ENCODE data around the gene CRCP.
"Not testable (repeated sequence)": the region's sequence is repeated elsewhere in the genome, so short reads cannot be mapped to it uniquely, and the experiment has no call there.

Gene CRCP

DNA sequence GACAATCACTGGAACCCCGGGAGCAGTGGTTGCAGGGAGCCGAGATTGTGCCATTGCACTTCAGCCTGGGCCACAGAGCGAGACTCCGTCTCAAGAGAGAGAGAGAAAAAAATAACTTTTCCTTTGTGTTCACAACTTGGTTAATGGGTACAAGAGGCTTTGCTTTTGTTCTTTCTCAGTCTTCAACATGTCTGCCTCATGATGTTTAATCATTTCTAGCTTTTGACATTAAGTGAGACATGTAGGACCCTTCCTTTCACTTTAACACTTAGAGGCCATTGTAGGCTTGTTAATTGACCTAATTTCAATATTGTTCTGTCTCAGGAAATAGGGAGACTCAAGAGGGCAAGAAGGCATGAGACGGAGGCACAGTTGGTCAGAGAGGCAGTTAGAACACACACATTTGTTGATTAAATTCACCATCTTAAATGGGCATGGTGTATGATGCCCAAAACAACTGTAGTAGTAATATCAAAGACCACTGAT, 9.3 kb upstream of the CRCP start:
- DNase-seq (ENCODE audit: low read depth in 1 of 2, low spot score in 1 of 2), result no peak

DNA sequence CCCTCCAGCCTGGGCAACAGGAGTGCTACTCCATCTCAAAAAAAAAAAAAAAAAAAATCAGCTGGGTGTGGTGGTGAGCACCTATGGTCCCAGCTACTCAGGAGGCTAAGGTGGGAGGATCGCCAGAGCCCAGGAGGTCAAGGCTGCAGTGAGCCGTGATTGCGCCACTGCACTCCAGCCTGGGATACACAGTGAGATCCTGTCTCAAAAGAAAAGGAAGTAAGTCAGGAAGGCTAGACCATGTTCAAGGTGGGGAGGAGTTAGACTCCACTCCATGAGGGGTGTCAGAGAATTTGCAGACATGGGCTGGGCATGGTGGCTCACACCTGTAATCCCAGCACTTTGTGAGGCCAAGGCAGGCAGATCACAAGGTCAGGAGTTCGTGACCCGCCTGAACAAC, 6.2 kb upstream of the CRCP start:
- not testable (repeated sequence) for DNase-seq (ENCODE audit: low read depth in 1 of 2, low spot score in 1 of 2)

DNA sequence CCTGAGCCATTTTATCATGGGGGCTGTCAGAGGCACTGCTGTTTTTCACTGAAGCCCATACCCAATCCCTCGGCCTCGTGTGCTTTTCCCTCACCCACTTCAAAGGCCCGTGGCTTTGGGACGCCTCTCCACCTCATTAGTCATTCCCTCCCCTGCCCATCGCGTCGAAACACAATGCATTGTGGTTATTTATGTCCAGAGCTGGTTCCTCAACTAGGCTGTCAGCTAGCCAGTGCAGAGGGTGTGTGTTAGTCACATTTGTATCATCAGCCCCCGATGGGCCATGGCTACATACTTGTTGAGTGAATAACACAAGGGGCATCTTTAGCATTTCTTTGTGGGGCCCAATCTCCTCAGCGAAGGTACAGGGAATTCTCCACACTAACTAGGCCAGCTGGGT, 3.8 kb upstream of the CRCP start:
- no peak for DNase-seq (ENCODE audit: low read depth in 1 of 2, low spot score in 1 of 2)

DNA sequence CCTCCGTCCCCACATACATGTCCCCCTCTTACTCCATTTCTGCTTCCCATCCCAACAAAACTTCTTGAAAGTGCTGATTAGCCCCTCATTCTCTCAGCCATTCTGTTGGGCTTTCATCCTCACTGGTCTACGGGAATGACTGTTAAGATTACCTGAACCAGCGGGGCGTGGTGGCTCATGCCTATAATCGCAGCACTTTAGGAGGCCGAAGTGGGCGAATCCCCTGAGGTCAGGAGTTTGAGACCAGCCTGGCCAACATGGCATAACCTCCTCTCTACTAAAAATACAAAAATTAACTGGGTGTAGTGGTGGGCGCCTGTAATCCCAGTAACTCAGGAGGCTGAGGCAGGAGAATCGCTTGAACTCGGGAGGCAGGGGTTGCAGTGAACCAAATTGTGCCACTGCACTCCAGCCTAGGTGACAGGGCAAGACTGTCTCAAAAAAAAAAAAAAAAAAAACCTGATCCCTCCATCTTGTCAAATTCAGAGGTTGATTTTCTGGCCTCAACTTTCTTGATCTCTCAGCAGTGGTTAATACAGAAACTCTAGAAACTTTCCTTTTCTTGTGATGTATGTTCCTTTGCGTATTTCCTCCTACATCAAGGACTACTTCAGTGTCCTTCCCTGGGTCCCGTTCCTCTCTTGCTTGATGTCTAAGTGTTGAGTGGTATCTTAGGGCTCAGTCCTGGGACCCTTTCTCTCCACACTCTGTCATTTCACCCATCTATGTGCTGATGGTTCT, 2.2 kb downstream of the CRCP start:
- DNase-seq (ENCODE audit: low read depth in 1 of 2, low spot score in 1 of 2), result not testable (repeated sequence)

DNA sequence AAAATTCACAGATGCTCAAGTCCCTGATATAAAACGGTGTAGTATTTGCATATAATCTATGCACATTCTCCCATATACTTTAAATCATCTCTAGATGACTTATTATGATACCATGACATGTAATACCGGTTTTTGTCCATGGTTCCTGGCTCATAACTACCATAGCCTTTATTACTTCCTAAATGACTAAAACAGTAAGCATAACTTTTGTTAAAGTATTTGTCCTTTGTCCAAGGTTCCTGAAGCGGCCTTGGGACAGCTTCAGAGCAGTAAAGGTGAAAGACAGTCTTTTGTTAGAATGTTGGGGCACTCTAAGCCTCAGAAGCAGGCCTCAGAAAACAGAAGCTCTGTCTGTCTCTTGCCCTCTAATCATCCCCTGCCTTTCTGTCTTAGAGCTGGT, 4.0 kb downstream of the CRCP start:
- DNase-seq (ENCODE audit: low read depth in 1 of 2, low spot score in 1 of 2), result no peak

DNA sequence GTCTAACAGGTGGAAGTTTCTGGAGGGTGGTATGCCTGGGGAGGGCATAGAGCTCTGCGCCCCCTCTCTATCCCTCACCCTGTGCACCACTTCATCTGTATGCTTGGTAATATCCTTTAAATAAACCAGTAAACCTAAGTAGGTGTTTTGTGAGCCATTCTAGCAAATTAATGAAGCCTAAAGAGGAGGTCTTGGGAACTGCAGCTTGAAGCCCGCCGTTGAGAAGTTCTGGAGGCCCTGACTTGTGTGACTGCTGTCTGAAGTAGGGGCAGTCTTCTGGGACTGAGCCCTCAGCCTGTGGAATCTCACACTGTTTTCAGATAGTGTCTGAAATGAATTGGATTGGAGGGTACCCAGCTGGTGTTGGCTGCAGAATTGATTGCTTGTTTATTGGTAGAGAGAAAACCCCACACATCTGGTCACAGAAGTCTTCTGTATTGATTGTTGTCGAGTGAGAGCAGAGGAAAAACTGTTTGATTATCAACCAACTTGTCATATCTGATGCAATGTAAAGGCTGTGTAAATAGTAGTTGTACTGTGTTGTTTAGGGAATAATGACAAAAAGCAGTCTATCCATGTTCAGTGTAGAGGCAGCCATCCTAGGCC, 4.7 kb downstream of the CRCP start:
- no peak for DNase-seq (ENCODE audit: low read depth in 1 of 2, low spot score in 1 of 2)

DNA sequence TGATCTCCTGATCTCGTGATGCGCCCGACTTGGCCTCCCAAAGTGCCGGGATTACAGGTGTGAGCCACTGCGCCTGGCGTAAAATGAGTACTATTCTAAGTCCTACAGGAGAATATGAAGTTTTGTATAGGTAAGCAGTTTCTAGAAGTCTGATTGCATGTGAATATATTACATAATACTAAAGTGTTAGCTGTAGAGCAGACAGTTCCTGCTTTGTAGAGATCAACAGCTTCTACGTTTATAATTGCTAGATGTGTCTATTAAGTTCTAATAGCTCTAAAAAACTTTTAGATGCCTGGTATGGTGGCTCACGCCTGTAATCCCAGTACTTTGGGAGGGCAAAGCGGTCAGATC, 8.5 kb downstream of the CRCP start:
- DNase-seq (ENCODE audit: low read depth in 1 of 2, low spot score in 1 of 2), result no peak

DNA sequence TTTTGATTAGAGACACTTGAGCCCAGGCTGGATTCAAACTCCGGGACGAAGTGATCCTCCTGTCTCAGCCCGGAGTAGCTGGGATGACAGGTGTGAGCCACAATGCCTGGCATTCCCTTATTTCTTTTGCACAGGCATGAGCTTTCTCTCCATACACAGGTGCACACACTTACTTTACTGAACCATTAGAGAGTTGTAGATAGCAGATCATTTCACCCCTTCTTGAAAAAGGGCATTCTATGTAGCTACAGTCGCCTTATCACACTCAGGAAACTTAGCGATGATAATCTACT, 9.9 kb downstream of the CRCP start:
- not testable (repeated sequence) for DNase-seq (ENCODE audit: low read depth in 1 of 2, low spot score in 1 of 2)

DNA sequence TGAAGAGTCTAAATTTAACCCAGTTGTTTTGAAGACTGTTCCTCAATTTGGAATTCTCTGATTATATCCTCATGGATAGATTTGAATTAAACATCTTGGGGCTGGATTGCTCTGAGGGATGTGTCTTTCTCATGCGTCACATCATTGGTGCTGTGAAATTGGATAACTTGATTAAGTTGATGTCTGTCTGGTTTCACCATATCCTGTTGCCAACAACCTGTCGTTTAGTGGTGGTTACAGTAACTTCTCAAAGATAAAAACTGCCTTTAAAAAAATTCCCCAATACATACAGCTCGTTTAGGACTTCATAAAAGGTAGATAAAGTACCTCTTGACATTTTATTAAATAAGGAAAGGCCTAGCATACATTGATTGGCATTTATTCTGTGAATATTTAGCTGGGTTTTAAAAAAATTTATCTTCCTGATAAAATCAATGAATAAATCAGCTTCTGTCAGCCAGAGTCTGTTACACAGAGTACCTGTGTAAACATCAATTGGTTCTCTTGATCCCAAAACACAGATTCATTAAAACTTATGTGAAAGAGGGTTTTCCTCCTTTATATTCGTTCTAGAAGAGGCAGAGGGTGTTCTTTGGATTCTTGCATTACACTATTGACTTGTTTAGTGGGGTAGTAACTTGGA, 10.5 kb downstream of the CRCP start:
- no peak for DNase-seq (ENCODE audit: low read depth in 1 of 2, low spot score in 1 of 2)

DNA sequence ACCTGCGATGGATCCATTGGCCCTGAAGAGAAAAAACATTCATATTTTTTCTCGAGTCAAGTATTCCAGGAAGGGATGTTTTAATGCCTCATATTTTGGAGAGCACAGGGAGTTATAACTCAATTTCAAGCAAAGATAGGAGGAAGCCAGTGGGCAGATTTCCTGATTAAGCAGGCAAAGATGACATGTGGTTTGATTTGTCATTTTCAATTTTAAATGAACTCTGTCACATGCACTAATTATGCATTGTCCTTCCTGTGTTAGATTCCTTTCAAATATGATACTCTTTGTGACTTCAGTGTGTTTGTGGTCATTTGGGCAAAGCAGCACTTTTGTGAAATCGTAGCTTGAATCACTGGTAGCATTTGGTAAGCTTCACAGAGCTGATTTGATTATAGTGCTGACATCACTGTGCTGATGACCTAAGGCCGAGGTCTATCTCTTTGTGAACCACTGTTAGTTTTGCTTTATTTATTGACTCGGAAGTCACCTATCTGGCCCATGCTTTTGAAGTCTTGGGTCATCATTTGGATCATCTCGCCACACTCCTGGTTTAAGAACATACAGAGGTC, 11.2 kb downstream of the CRCP start:
- not testable (repeated sequence) for DNase-seq (ENCODE audit: low read depth in 1 of 2, low spot score in 1 of 2)

DNA sequence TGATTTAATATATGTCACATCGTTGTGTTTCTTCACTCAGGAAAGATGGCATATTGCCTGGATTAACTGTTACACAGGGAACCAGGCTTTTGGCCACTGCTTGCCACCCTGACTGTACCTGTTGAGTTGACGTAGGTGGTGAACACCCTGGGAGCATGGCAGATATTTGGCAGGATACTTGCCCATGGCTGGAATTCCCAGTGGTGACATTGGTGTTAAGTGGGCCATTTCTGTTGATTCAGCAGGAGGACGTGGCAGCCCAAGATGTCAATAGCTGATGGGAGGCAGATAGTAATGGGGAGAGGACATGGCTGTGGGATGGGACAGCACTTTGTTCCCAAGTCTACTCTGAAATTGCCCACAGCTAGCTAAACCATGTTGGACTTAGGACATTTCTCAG, 12.5 kb downstream of the CRCP start:
- not testable (repeated sequence) for DNase-seq (ENCODE audit: low read depth in 1 of 2, low spot score in 1 of 2)

DNA sequence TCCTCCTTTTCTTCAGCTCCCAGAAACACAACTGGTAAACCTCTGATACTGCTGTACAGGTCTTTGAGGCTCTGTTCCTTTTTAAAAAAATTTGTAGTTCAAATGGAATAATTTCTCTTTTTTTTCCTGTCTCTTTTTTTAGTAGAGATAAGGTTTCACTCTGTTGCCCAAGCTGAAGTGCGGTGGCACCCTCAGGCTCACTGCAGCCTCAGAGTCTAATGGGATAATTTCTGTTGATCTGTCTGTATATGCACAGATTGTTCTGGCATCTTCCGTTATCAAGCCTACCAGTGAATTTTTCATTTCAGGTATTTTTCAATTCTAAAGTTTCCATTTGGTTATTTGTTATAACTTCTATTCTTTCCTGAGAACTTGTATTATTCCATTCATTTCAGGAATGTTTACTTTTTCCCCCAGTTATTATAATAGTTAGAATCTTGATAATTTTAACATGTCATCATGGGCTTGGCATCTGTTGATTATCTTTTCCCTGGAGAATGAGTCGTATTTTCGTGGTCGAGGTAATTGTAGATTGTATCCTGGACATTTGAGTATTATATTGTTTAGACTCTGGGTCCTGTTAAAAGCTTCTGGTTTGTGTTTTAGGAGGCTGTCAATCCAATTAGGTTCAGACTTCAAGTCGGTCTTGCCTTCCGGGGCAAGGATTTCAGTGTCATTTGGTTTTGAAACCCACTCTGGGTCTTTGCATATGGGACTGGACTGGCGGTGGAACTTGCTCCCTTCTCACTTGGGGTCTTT, 24.5 kb downstream of the CRCP start:
- DNase-seq (ENCODE audit: low read depth in 1 of 2, low spot score in 1 of 2), result no peak

DNA sequence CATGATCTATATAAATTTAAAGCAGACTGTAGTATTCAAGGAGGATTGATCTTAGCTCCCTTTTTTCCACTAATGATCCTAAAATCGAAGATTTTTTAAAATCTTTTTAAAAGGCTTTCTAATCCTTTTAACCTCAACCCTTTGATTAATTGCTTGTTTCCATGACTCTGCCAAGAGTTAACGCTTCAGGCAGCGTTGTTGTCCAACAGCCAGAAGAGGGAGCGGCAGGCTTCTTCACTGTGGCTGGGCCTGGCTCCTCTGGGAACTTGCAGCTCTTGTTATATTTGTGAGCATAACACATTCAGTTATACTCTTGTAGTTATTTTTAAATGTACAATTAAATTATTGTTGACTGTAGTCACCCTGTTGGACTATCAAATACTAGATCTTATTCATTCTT, 26.3 kb downstream of the CRCP start:
- no peak for DNase-seq (ENCODE audit: low read depth in 1 of 2, low spot score in 1 of 2)

DNA sequence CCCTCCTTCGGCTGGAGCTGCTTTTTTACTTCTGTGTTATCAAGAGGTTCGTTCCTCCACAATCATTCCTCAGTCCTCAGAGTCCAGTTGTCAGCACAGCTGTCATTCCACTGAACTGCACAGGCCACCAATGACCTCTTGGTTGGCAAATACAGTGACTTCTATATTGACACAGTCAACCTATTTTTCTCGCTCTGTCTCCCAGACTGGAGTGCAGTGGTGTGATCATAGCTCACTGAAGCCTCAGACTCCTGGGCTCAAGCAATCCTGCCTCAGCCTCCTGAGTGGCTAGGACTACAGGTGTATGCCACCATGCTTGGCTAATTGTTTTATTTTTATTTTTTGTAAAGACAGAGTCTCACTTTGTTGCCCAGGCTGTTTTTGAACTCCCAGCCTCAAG, 27.7 kb downstream of the CRCP start:
- no peak for DNase-seq (ENCODE audit: low read depth in 1 of 2, low spot score in 1 of 2)

DNA sequence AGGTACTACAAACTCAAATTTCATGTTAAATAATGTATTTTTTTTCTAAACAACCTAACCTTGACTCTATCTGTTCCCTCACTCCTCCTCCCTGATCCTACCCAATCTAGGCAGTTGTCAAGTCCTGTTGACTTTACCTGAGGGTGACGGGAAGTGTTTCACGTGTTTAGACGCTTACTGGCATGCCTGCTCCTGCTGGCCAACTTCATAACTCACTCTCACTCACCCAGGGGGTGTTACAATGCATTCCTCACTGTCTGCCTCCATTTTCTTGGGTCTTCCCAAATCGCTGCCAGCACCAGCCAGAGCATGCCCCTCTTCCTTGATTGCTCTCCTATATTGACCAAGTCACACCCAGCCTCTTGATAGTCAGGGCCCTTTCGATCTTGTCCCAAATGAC, 28.3 kb downstream of the CRCP start:
- DNase-seq (ENCODE audit: low read depth in 1 of 2, low spot score in 1 of 2), result no peak

DNA sequence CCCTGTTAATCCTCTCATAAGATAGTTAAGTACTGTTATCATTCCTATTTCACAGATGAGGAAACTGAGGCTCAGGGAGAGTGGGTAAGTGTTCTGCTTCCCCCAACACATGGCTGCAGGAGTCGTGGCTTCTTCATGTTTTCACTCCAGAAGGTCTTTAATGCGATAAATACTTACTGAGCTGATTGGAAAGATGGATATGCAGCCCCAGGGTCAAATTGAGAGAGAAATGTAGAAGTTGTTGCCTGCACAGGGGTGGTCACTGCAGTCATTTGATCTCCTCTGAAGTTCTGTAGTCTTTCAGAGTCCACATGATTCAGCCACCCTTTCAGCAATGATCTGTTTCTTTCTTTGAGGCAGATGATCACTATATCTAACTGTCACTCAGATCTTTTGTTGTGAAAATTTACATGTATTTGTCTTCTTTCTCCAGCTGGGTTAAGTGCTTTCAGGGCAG, 29.3 kb downstream of the CRCP start:
- no peak for DNase-seq (ENCODE audit: low read depth in 1 of 2, low spot score in 1 of 2)

DNA sequence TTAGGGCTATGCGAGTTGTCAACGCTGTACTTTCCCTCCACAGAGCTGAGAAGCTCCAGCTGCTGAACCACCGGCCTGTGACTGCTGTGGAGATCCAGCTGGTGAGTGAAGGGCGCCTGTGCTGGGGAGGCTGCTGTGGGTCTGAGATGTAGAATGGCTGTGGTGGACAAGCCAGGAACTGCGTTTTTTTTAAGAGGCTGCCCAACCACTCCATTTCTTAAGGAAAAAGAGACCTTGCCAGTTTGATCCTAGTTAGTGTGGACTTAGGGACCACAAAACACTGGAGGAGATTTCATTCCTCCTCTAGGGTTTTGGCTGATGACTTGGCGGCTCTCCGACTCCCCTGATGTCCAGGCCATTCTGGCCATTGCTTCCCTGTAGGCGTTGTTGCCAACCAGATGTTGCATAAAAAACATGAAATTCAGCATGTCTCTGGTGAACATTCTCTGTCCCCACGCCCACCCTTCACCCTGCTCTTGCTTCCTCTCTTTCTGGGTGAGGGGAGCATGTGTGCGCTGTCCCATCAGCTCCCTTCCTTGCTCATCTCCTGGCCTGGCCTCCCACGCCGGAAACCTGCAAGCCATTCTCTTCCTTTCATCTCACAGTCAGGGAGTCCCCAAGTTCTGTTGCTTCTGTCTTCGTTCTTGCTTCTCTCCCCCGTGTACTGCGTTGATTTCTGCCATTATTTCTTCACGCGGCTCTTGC, 30.9 kb downstream of the CRCP start:
- no peak for DNase-seq (ENCODE audit: low read depth in 1 of 2, low spot score in 1 of 2)

DNA sequence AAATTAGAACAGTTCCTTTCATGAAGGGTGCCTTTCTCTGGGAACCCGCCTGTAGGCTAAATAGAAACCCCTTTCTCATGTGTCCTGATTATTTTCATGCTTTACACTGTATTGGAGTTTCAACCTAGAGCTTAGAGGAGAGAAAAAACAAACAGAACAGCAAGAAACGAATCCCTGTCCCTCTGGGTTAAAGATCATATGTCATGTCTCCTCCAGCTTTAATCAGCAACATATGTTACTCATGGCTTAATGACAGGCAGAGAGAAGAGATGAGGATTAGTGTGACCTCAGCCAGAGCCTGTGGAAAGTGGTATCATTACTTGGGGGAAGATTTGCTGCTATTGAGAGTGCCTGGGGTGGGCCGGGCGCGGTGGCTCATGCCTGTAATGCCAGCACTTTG, 32.1 kb downstream of the CRCP start:
- no peak for DNase-seq (ENCODE audit: low read depth in 1 of 2, low spot score in 1 of 2)

DNA sequence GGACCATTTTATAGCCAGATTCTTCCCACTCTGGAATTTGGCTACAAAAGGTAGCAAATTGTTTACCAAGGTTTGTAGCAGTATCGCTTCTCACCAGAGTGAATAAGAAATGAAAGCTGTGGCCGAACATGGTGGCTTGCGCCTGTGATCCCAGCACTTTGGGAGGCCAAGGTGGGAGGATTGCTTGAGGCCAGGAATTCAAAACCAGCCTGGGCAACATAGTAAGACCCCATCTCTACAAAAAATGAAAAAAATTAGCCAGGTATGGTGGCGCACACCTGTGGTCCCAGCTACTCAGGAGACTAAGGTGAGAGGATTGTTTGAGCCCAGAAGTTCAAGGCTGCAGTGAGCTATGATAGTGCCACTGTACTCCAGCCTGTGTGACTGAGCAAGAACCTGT, 33.0 kb downstream of the CRCP start:
- not testable (repeated sequence) for DNase-seq (ENCODE audit: low read depth in 1 of 2, low spot score in 1 of 2)

DNA sequence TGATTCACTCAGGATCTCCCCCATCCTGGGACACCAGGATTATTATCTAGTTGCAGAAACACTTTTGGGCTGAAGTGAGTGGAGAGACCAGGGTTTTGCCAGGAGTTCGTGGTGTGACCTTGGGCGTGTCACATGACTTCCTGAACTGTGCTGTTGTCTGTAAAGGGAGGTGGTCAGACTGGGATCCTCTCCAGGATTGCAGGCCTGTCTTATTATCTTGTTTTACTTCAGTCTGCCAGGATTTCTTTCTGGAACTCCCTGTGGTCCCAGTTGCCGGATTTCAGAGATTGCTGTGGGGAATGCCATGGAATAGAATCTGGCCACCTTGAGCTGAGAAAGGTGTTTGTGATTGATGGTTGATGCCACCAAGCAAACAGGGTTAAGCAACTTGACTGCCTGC, 35.8 kb downstream of the CRCP start:
- no peak for DNase-seq (ENCODE audit: low read depth in 1 of 2, low spot score in 1 of 2)
